Liver (tissue), 3 donors: Measurements from ENCODE around the gene BRAP.

Source experiments
- ATF3 ChIP-seq: IDR thresholded peaks from 2 replicates; pipeline ENCODE4 v1.6.1; 2016; ENCODE audit warnings: antibody characterized with exemption
- CTCF ChIP-seq: fragments of 150-350 bp; IDR thresholded peaks from 2 replicates; pipeline ENCODE4 v1.5.1; 2017; ENCODE audit warnings: improper control_type of control experiment, low read depth, low read length; ENCODE audit not compliant: missing input control
- RAD21 ChIP-seq, 2 donors: IDR thresholded peaks; 2 replicates each; pipeline ENCODE4 v1.6.1; 2016; ENCODE audit warnings: antibody characterized with exemption in 2 of 2, mild to moderate bottlenecking in 2 of 2
- REST ChIP-seq: IDR thresholded peaks from 2 replicates; pipeline ENCODE4 v1.6.1; 2016; ENCODE audit warnings: antibody characterized with exemption, mild to moderate bottlenecking
- RXRA ChIP-seq, 2 donors: IDR thresholded peaks; 2 replicates each; pipeline ENCODE4 v1.6.1; 2017 to 2018; ENCODE audit warnings: antibody characterized with exemption in 2 of 2, mild to moderate bottlenecking in 1 of 2
- YY1 ChIP-seq: IDR thresholded peaks from 2 replicates; pipeline ENCODE4 v1.6.1; 2016; ENCODE audit warnings: antibody characterized with exemption, mild to moderate bottlenecking
- ZBTB33 ChIP-seq: IDR thresholded peaks from 2 replicates; pipeline ENCODE4 v1.6.1; 2016; ENCODE audit warnings: antibody characterized with exemption
- donor health status: healthy.
- donor health status: healthy.

DNA sequence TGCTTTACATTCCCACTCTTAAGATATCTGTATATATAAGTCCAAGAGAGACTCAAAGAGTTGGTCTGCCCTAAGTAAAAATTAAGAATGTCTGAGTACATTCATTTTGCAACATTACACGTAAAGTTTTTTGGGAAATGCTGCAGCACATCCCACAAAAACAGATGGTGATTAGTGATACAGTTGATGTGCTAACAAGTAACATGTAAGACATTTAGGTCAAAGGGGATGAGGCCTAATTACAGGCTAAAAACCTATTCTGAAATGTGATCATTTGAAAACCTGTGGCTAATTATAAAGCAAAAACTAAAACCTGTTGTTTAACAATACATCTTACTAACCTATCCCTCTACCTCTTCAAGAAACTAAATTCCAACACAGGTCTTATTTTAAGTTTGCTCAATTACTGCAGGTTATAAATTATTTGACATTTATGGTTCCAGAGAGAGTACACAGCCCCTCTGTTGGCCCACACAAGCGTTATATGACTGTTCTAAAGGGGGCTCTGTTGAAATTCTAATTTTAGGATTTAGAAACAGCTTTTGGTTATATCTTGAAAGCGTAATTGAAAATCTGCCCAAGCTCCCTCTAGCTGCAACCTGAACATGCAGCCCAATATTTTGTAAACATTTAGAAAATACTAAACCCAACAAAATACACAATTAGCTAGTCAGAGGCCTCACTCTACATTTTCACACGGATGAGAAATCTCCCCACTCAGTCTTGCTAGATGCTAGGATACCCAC, 42.9 kb downstream of the BRAP start:
- TF ChIP-seq REST (no peak), ZBTB33 (no peak), CTCF (no peak), YY1 (no peak), ATF3 (no peak), RXRA (IDR thresholded peaks at IDR 0.05) (no peak), RAD21 (IDR thresholded peaks at IDR 0.05) (no peak)
